ENCODE data around the gene SPTLC3.

The SPTLC3 gene

GRCh38 chr20:12966468-12967085 is 42.2 kb upstream of the SPTLC3 start:
- FAIRE-seq, result no peak
- peak; percentile 19 for TF ChIP-seq CTCF (IDR thresholded peaks at IDR 0.05; ENCODE audit: insufficient read depth, missing control alignments)
- no peak for DNase-seq (ENCODE audit: insufficient read length, low spot score)

- DNase-seq (ENCODE audit: insufficient read length, low spot score), result no peak
- TF ChIP-seq CTCF (IDR thresholded peaks at IDR 0.05; ENCODE audit: insufficient read depth, missing control alignments), result no peak
- FAIRE-seq, result no peak
These were observed 40.8 kb upstream of the SPTLC3 start for GRCh38 chr20:12967932-12968331.

- FAIRE-seq (no peak), DNase-seq (ENCODE audit: insufficient read length, low spot score) (no peak)
- no peak for TF ChIP-seq CTCF (IDR thresholded peaks at IDR 0.05; ENCODE audit: insufficient read depth, missing control alignments)
These were observed 40.3 kb upstream of the SPTLC3 start for GRCh38 chr20:12968472-12968871.

GRCh38 chr20:12969071-12969669 is 39.6 kb upstream of the SPTLC3 start:
- TF ChIP-seq CTCF (IDR thresholded peaks at IDR 0.05; ENCODE audit: insufficient read depth, missing control alignments), result no peak
- FAIRE-seq (no peak), DNase-seq (ENCODE audit: insufficient read length, low spot score) (no peak)

GRCh38 chr20:12970372-12970821 is 38.4 kb upstream of the SPTLC3 start:
- DNase-seq (ENCODE audit: insufficient read length, low spot score) (no peak), FAIRE-seq (no peak)
- peak; percentile 51 for TF ChIP-seq CTCF (IDR thresholded peaks at IDR 0.05; ENCODE audit: insufficient read depth, missing control alignments)

- FAIRE-seq (no peak), DNase-seq (ENCODE audit: insufficient read length, low spot score) (no peak)
- no peak for TF ChIP-seq CTCF (IDR thresholded peaks at IDR 0.05; ENCODE audit: insufficient read depth, missing control alignments)
These were observed 32.8 kb upstream of the SPTLC3 start for GRCh38 chr20:12975833-12976608.
